LNCAP (cell line): Measurements from ENCODE around the gene SYCP2.

ENCODE experiments used
- CTCF ChIP-seq: fragments of 450-650 bp; IDR thresholded peaks from 2 replicates; pipeline ENCODE4 v1.5.1; 2017; ENCODE audit warnings: mild to moderate bottlenecking

Gene SYCP2

GRCh38 chr20:59962155-59962554 lies 28.7 kb upstream of the SYCP2 start:
- no peak for TF ChIP-seq CTCF

GRCh38 chr20:59961423-59961822 lies 28.0 kb upstream of the SYCP2 start:
- TF ChIP-seq CTCF = no peak

GRCh38 chr20:59958626-59959025 lies 25.2 kb upstream of the SYCP2 start:
- TF ChIP-seq CTCF = no peak

GRCh38 chr20:59958123-59958522 lies 24.7 kb upstream of the SYCP2 start, which contains the start of gene CDH26:
Gene CDH26 (plus strand): TSS chr20:59958423. CDS start chr20:59958727, 304 bp downstream.
- TF ChIP-seq CTCF = no peak

- TF ChIP-seq CTCF = peak; percentile 62; the same call in 1 of the 2 replicates
Measured at GRCh38 chr20:59955131-59955796, 21.8 kb upstream of the SYCP2 start.

- TF ChIP-seq CTCF = no peak
Measured at GRCh38 chr20:59954718-59955117, 21.3 kb upstream of the SYCP2 start.

GRCh38 chr20:59949911-59950310 lies 16.5 kb upstream of the SYCP2 start:
- TF ChIP-seq CTCF = no peak
